H7 (cell line): ENCODE measurements around the gene NANP. TPM values are rescaled to one million over a fixed set of nuclear protein-coding genes. Genes with fewer than 3 reads are reported as not detected.
"Not testable (repeated sequence)": the region's sequence is repeated elsewhere in the genome, so short reads cannot be mapped to it uniquely, and the experiment has no call there.

Experiments used
- DNase-seq: peaks from one replicate; pipeline ENCODE4 v3.0.0; 2012
- H3K27me3 ChIP-seq: 2 replicates; pipeline ENCODE4 v1.6.0; 2011; ENCODE audit warnings: mild to moderate bottlenecking, low read length; ENCODE audit not compliant: control insufficient read depth, insufficient read depth
- H3K36me3 ChIP-seq: replicated peaks from 2 replicates; pipeline ENCODE4 v1.5.1; 2011; ENCODE audit warnings: low read length; ENCODE audit not compliant: control insufficient read depth, insufficient read depth
- H3K4me3 ChIP-seq: 2 replicates; pipeline ENCODE4 v1.5.1; 2011; ENCODE audit warnings: low read depth, mild to moderate bottlenecking, control low read depth, low read length, moderate library complexity; ENCODE audit not compliant: insufficient read depth
- total RNA-seq: library from RNA; depleted of rRNA; stranded (reverse); fragments of >200 nt; shearing (Covaris generic); gene quantifications from 2 replicates; pipeline ENCODE4 v1.2.3, GENCODE V29; 2014

Gene NANP
- total RNA-seq, 1 experiment from 2014 or later: 7.0 TPM

GRCh38 chr20:25592135-25592852 is 31.5 kb downstream of the NANP start:
- H3K36me3 ChIP-seq: no peaks in the 10 kb centered on the region
- H3K4me3 ChIP-seq: no peak overlapping the region
- DNase-seq: no peak
- H3K27me3 ChIP-seq: no peaks in the 10 kb centered on the region

DNA sequence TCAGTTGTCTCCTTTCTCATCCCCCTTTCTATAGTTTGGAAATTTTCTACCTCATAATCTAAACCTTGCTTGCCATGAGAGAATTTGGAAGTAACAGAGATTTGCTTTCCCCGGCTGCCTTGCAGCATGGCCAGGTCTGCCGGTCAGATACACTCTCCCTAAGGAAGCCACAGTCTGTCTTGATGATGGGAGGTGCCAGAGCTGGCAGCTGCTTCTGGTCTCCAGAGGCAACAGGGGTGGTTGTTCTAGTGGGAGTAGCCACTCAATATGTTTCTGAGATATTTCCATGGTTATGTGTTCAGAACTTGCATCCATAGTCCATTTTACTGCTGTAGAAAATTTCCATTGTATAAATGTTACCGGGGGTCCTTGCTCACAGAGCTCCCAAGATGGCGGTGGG is 33.0 kb downstream of the NANP start:
- H3K27me3 ChIP-seq, H3K4me3 ChIP-seq, H3K36me3 ChIP-seq, DNase-seq: not testable (repeated sequence)

- no peaks in the 10 kb centered on the region; the same call in 1 of the 2 replicates for H3K27me3 ChIP-seq
- H3K4me3 ChIP-seq: no peak overlapping the region
- no peak for DNase-seq
- H3K36me3 ChIP-seq: no peaks in the 10 kb centered on the region
These were observed 35.3 kb downstream of the NANP start for GRCh38 chr20:25588491-25588890.

- Histone ChIP-seq H3K36me3 (no peaks in the 10 kb centered on the region), H3K27me3 (no peaks in the 10 kb centered on the region; the same call in 1 of the 2 replicates), H3K4me3 (no peak overlapping the region)
- no peak for DNase-seq
These were observed 36.3 kb downstream of the NANP start for GRCh38 chr20:25587536-25587935.

DNA sequence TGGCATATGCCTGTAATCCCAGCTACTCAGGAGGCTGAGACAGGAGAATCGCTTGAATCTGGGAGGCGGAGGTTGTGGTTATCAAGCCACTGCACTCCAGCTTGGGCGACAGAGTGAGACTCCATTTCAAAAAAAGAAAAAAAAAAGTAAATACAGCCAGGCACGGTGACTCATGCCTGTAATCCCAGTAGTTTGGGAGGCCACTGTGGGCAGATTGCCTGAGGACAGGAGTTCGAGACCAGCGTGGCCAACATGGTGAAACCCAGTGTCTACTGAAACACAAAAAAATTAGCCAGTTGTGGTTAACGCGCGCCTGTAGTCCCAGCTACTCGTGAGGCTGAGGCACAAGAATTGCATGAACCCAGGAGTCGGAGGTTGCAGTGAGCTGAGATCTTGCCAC is 36.9 kb downstream of the NANP start:
- no peaks in the 10 kb centered on the region; the same call in 1 of the 2 replicates for H3K27me3 ChIP-seq
- H3K4me3 ChIP-seq: no peak overlapping the region
- H3K36me3 ChIP-seq: no peaks in the 10 kb centered on the region
- DNase-seq: no peak

- DNase-seq: peak; percentile 98
- peak within 1 kb of the TSS; percentile 74 for H3K4me3 ChIP-seq
- H3K27me3 ChIP-seq: no peaks in the 10 kb centered on the region; the same call in 1 of the 2 replicates
These were observed 38.7 kb downstream of the NANP start, which contains the start of gene NINL for GRCh38 chr20:25584905-25585704. NINL (minus strand) TSS chr20:25585531; CDS start chr20:25526587, 58,944 bp downstream.

GRCh38 chr20:25583607-25584006 is 40.2 kb downstream of the NANP start:
- DNase-seq, H3K27me3 ChIP-seq, H3K4me3 ChIP-seq, H3K36me3 ChIP-seq: not testable (repeated sequence)

More at GRCh38 chr20:25584905-25585704, 38.7 kb downstream of the NANP start, which contains the start of gene NINL:
- H3K36me3 ChIP-seq: no peaks in the 10 kb centered on the region

DNA sequence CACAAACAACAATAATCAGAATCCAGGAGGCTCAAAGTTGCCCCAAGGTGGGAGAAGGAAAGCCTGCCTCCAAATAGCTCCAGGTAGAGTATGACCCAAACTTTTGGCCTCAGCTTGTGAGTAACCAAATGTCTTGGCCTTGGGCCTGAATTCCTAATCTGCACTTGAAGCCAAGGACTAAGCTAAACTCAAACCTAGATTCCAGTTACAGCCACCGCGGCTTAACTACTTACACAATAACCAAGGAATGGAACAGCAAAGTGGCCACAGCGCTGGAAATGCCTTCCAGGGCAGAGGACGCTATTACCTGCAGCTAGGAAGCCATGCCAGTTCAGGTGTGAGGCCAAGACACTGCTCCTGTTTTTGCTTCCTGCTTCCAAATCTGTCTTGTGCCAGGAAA is 43.1 kb downstream of the NANP start:
- H3K27me3 ChIP-seq: no peaks in the 10 kb centered on the region
- H3K4me3 ChIP-seq: no peak overlapping the region
- H3K36me3 ChIP-seq: no peaks in the 10 kb centered on the region; the same call in 1 of the 2 replicates
- no peak for DNase-seq

DNA sequence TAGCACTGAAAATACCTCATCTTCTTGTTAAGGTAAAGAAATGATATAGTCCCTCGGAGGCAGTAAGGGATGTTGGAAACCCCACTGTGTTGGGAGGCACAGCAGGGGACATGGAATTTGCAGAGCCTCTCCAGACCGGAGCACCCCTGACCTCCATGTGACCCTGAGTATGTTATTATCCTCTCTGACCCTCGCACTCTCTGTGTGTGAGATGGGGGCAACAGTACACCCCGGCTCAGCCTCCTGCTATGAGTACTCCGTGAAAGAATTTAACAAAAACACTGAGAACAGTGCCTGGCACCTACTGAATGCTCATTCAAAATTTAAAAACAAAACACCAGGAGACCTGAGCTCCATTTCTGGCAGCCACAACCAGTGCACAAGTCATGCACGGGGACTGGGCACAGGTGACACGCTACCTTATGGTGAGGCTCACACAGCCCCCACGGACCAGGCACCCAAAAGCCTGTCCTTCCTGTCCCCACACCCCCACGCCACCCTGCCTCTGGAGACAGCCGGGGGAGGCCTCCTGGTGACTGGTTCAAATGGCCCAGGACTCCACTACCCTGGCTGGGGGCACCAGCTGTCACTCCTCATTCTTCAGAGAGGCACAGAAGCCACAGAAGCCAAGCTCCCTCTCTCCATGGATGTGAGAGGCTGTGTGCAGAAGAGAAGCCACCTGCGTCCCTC is 44.6 kb downstream of the NANP start:
- peak; percentile 71 for DNase-seq
- no peak overlapping the region for H3K4me3 ChIP-seq
- no peaks in the 10 kb centered on the region for H3K27me3 ChIP-seq
- H3K36me3 ChIP-seq: no peaks in the 10 kb centered on the region; the same call in 1 of the 2 replicates

DNA sequence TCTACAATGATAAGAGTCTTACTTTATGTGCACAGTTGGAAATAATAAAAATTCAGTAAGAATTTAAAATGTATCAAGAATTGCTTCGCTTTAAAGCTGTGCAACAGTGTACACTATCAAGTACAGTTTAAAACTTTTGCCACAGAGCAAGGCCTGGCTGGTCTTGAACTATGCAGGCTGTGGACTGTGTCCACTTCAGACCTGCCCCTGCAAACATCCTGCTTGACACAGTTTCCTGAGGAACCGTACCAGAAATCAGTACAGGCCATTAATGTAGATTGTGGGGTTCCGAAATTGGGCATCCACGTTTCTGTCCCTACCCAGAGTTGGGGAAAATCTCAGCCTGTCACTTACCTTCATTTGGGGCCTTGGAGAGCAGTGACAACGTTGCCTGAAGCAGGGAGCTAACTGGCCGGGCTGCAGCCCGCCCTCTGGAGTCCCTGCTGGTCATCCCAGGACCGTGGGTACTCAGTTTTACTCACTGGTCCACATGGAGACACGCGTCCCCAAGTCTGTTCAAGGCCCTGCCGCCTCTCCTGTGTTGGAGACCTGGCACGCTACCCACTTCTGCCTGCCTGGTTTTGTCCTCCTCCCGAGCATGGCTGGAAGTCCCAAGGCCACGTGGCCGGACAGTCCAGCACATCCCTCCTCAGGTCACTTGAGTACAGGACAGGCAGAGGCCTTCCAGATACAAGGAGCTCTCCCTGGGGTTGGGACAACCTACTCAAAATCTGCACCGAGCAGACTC is 46.9 kb downstream of the NANP start:
- no peaks in the 10 kb centered on the region for H3K27me3 ChIP-seq
- no peak for DNase-seq
- no peaks in the 10 kb centered on the region; the same call in 1 of the 2 replicates for H3K36me3 ChIP-seq
- no peak overlapping the region for H3K4me3 ChIP-seq

GRCh38 chr20:25574411-25574810 is 49.4 kb downstream of the NANP start:
- no peak overlapping the region for H3K4me3 ChIP-seq
- H3K36me3 ChIP-seq: no peaks in the 10 kb centered on the region; the same call in 1 of the 2 replicates
- H3K27me3 ChIP-seq: no peaks in the 10 kb centered on the region
- peak; percentile 62 for DNase-seq

DNA sequence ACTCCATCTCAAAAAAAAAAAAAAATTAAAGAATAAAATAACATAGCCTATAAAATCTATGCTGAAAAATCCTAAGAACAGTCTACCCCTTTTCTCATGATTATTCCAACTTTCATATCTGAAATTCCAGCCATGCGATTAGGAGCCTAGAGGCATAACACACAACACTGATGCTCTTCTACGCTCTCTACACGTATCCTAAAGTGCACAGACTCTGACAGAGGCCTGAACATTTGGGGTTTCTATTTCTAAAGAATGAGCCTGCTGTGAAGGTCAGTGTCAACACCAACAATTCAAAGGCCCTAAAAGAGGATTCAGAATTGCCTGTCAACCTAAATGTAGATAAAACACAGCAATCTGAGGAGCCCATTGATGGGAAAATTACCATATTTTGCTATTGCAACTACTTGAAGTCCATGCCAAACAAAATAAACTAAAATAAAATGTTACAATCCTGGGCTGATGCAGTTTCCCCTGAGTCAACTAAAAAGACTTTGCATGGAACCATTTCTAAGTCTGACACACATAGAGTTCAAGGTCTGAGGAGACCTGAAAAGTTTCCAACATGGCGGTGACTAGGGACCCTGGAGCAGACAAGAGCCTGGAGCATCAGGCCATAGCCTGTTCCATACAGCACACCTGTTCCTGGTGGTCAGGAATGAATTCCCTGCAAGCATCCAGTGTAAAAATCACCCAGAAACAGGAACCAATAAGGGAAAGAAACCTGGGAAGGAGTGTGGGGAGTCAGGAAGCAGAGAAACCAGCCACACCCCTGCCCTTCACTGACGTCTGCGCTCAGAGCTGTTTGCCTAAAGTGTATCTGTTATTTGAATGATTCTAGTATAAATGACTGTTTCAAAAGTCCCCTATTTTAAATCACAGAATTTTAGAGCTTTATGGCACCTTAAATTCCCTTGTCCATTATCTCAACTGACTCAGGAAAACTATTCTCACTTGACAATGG is 50.2 kb downstream of the NANP start:
- DNase-seq: no peak
- no peak overlapping the region for H3K4me3 ChIP-seq
- no peaks in the 10 kb centered on the region for H3K27me3 ChIP-seq
- H3K36me3 ChIP-seq: no peaks in the 10 kb centered on the region; the same call in 1 of the 2 replicates

DNA sequence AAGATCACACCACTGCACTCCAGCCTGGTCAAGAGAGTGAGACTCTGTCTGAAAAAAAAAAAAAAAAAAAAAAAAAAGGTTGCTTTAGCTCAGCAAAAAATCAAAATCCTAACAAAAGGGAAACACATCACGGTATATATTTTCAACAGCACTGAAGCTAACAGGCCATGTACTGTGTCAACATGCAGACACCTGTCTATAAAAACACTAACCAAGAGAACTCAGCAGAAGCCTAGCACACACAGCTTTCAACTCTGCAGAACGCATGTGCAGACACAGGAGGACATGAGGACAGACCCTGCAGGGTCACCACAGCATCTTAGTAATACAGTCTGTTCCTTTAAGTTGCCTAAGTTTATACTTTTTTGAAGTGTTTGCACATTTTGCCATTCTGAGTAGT is 52.0 kb downstream of the NANP start:
- no peak for DNase-seq
- H3K36me3 ChIP-seq: no peaks in the 10 kb centered on the region; the same call in 1 of the 2 replicates

More for the DNA sequence above, 52.0 kb downstream of the NANP start:
- Histone ChIP-seq H3K4me3 (no peak overlapping the region), H3K27me3 (no peaks in the 10 kb centered on the region)
